Naive thymus-derived CD4-positive, alpha-beta T cell (primary cell): ENCODE measurements around the gene RAB1A. TPM values are rescaled to one million over a fixed set of nuclear protein-coding genes. Genes with fewer than 3 reads are reported as not detected.

Experiments used
- ATAC-seq: fragments of 150-1000 bp; cut with Tn5 transposase; 2 replicates; pipeline ENCODE4 v1.10.0; 2021; ENCODE audit warnings: mild to moderate bottlenecking, moderate library complexity
- CTCF ChIA-PET: fragments of 350-600 bp; sonication (Branson Sonifier 250); formaldehyde crosslinking; loops from one replicate; lab custom pipeline; 2021; ENCODE audit warnings: antibody characterized with exemption; lab: Charles Lee
- POLR2A ChIA-PET: fragments of 350-600 bp; sonication (Branson Sonifier 250); formaldehyde crosslinking; loops from one replicate; lab custom pipeline; 2021; ENCODE audit warnings: antibody characterized with exemption, inconsistent platforms; lab: Charles Lee
- DNase-seq, 9 donors: peaks; one replicate each; pipeline versions ENCODE4 v3.0.0 to v3.0.0-alpha.2; 2020 to 2022; ENCODE audit warnings: mixed read lengths in 1 of 9
- H3K27ac ChIP-seq: one replicate; pipeline ENCODE4 v1.7.0; 2013; ENCODE audit warnings: mild to moderate bottlenecking, low read depth, low read length, moderate library complexity
- H3K27me3 ChIP-seq, 2 donors: one replicate each; pipeline ENCODE4 v1.7.0; 2013; ENCODE audit warnings: low read length in 2 of 2, mild to moderate bottlenecking in 2 of 2, moderate library complexity in 2 of 2; ENCODE audit not compliant: control insufficient read depth in 2 of 2, insufficient read depth in 2 of 2
- H3K36me3 ChIP-seq, 3 experiments: 1 replicate in 2 of 3; 2 replicates in 1 of 3; pipeline ENCODE4 v1.7.0; 2013; ENCODE audit warnings: low read length in 3 of 3, mild to moderate bottlenecking in 3 of 3, moderate library complexity in 1 of 3; ENCODE audit not compliant: insufficient read depth in 3 of 3, control insufficient read depth in 2 of 3
- H3K4me1 ChIP-seq, 2 donors: one replicate each; pipeline ENCODE4 v1.7.0; 2013; ENCODE audit warnings: low read length in 2 of 2, mild to moderate bottlenecking in 2 of 2, moderate library complexity in 1 of 2; ENCODE audit not compliant: control insufficient read depth in 2 of 2, insufficient read depth in 2 of 2
- H3K4me3 ChIP-seq: 2 replicates; pipeline ENCODE4 v1.7.0; 2013; ENCODE audit warnings: mild to moderate bottlenecking, low read length
- H3K9me3 ChIP-seq, 3 experiments: 1 replicate in 2 of 3; 2 replicates in 1 of 3; pipeline ENCODE4 v1.7.0; 2013; ENCODE audit warnings: low read length in 3 of 3; ENCODE audit not compliant: control insufficient read depth in 2 of 3
- H3K27ac Mint-ChIP-seq, 9 donors: one replicate each; pipeline ENCODE4 v1.8.0; 2020 to 2022; ENCODE audit warnings: mixed read lengths in 9 of 9, mild to moderate bottlenecking in 8 of 9, moderate library complexity in 5 of 9, inconsistent platforms in 2 of 9
- H3K27me3 Mint-ChIP-seq, 5 donors: one replicate each; pipeline ENCODE4 v1.8.0; 2021 to 2022; ENCODE audit warnings: mixed read lengths in 5 of 5, mild to moderate bottlenecking in 1 of 5
- H3K36me3 Mint-ChIP-seq, 5 donors: one replicate each; pipeline ENCODE4 v1.8.0; 2020 to 2022; ENCODE audit warnings: mixed read lengths in 5 of 5, mild to moderate bottlenecking in 3 of 5, inconsistent platforms in 1 of 5
- H3K4me1 Mint-ChIP-seq, 7 donors: one replicate each; pipeline ENCODE4 v1.8.0; 2020 to 2022; ENCODE audit warnings: mixed read lengths in 7 of 7, mild to moderate bottlenecking in 3 of 7, inconsistent platforms in 1 of 7
- H3K4me3 Mint-ChIP-seq, 10 donors: one replicate each; pipeline ENCODE4 v1.8.0; 2020 to 2022; ENCODE audit warnings: mild to moderate bottlenecking in 10 of 10, mixed read lengths in 10 of 10, moderate library complexity in 6 of 10, inconsistent platforms in 2 of 10
- H3K9me3 Mint-ChIP-seq, 11 donors: one replicate each; pipeline ENCODE4 v1.8.0; 2020 to 2022; ENCODE audit warnings: mixed read lengths in 11 of 11, mild to moderate bottlenecking in 4 of 11, inconsistent platforms in 1 of 11, moderate library complexity in 1 of 11
- intact Hi-C, 2 donors: fragments of 100-400 bp; cut with micrococcal nuclease; formaldehyde crosslinking; loops; one replicate each; pipeline ENCODE4 v1.15.1; 2023
- polyA plus RNA-seq, 2 donors: library from polyadenylated mRNA; unstranded; fragments of 300-500 nt; fragmentation: Illumina TruSeq; gene quantifications; one replicate each; pipeline ENCODE4 v1.2.3, GENCODE V29; 2021
- total RNA-seq, 6 experiments: library from RNA in 5 of 6; stranded (reverse) in 5 of 6; gene quantifications; 1 replicate in 5 of 6; 2 replicates in 1 of 6; pipeline ENCODE4 v1.2.3 and lab custom pipeline; 2021 to 2026

The RAB1A gene
- total and polyA plus RNA-seq, 7 experiments from 2014 or later, result 48.8 to 78.6 (median 61.4) TPM

DNA sequence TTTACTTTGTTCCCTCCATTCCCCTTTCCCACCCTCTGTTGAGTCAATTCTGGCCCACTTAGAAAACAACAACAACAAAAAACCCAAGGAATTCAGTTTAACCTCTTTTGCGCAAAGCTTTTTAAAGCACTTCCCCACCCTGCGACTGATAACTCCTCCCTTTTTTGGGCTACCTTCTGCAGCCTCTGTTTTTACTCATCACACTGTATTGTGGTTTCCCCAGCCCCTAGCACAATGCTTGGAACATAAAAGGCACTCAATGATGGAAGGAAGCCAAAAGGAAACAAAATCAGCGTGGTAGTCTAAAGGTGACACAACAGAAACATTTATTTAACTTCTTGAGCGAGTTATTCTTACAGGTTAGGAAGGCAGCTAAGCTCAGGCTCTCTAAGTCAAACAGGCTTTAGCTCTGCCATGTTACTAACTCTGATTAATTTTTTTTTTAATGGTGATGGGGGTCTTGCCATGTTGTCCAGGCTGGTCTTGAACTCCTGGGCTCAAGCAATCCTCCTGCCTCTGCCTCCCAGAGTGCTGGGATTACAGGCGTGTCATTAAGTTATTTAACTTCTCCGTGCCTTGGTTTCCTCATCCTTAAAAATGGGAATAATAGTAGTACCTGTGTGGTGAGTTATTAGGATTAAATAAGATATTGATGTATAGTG is 72.4 kb downstream of the RAB1A start:
- Histone ChIP-seq H3K27me3 (no peaks in the 10 kb centered on the region), H3K27ac (peak overlapping the region; percentile 76), H3K9me3 (no peaks in the 10 kb centered on the region), H3K4me3 (peak overlapping the region; percentile 54), H3K36me3 (no peaks in the 10 kb centered on the region), H3K4me1 (peaks cover 10 to 42% of the 10 kb centered on the region in 2 donors)
- DNase-seq, result peak in 8 of 9 donors; percentile 55 to 92 (median 88)
- peaks cover 41 to 82% (median 66%) of the 10 kb centered on the region in 7 donors for H3K4me1 Mint-ChIP-seq
- CTCF ChIA-PET, result interaction anchor here (1.5 to 2.0 kb wide), 2 partner anchors 15 to 139 kb away, joined by 8 read pairs; no protein-coding TSS in a partner anchor
- intact Hi-C loops, result loop anchor here (1.0 to 10.0 kb wide), 9 partner anchors 10 to 1215 kb away; partner anchors contain the start of genes SERTAD2 (in 1 of the 2), SPRED2 (in 1 of the 2) and UGP2 (in 1 of the 2)
- peaks cover 0 to 1% (median 0%) of the 10 kb centered on the region in 11 donors for H3K9me3 Mint-ChIP-seq
- H3K36me3 Mint-ChIP-seq, result peaks cover 0 to 1% (median 0%) of the 10 kb centered on the region in 5 donors
- H3K27me3 Mint-ChIP-seq, result no peaks in the 10 kb centered on the region
- peak overlapping the region; percentile 80 to 97 (median 90) for H3K27ac Mint-ChIP-seq
- ATAC-seq, result peak; percentile 63
- POLR2A ChIA-PET, result interaction anchor here (0.6 to 5.6 kb wide), 7 partner anchors 7 to 535 kb away, joined by 3 to 51 read pairs (median 8); partner anchors contain the start of genes ACTR2 and RAB1A
- H3K4me3 Mint-ChIP-seq, result peak overlapping the region; percentile 79 to 97 (median 90)

DNA sequence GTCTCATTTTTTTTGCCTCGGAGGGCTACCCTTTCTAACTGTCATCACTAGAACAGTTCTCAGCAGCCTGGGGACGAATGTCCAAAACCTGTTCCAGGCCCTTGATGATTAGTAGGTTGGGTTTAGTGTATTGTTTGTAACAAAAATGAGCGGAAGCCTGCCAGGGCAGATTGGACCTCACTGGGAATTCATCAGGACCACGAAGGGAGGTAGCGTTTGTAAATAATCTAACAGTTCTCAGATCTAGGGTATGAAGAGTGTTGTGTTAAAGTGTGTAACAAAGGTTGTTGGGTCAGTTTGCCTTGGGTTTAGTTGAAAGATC is 72.9 kb downstream of the RAB1A start:
- intact Hi-C loops, result loop anchor here (1.0 to 10.0 kb wide), 9 partner anchors 10 to 1215 kb away; partner anchors contain the start of genes SERTAD2 (in 1 of the 2), SPRED2 (in 1 of the 2) and UGP2 (in 1 of the 2)
- H3K4me1 Mint-ChIP-seq, result peaks cover 41 to 84% (median 66%) of the 10 kb centered on the region in 7 donors

DNA sequence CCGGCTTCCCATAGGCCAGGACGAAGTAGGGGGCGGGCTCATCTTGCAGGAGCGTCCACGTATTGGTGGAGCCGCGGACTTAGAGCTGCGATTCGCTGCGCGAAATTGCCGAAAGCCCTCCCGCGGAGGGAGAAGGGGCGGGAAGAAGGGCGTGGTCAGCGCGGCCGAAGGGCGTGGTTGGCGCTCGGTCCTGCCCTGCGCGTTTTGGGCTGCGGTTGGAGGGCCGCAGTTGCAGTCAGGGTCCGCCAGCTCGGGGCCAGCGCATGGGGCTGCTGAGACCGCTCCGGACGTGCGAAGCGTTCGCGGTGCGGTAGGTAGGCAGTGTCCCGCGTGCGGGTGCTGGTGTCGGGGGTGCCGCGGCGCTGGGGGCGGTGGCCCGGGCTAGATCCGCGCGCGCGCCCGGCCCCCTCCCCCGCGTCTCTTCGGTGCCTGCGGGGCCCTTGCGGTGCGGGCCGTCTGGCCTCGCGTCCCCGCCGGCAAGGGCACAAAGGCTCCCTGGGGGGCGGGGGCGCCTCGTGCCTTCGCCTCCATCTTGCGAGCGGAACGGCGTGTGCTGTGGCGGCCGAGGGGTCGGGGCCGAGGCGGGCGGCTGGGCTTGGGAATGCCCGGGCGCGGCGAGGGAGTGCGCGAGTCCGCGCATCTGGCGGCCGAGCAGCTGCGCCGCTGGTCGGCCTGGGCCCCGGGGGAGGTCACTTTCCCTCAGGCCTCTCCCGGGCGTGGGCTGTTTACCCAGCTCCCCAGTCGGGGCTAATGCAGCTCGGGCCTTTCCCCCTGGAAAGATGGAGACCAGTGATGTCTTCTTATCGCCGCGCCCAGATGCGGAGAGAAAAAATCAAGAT is 73.5 kb downstream of the RAB1A start, which contains the start of gene CEP68:
TSS of gene CEP68 (plus strand) at position 202 of the 839 bp plus-strand sequence. CDS start 13,029 bp downstream, outside the sequence.
- H3K27ac ChIP-seq, result peak within 1 kb of the TSS; percentile 76
- Mint-ChIP-seq H3K36me3 (peaks cover 0 to 6% (median 0%) of the 10 kb centered on the region in 5 donors), H3K4me3 (peak within 1 kb of the TSS; percentile 79 to 99 (median 94)), H3K9me3 (no peaks in the 10 kb centered on the region), H3K27ac (peak within 1 kb of the TSS; percentile 84 to 97 (median 90)), H3K27me3 (peaks cover 0 to 2% (median 0%) of the 10 kb centered on the region in 5 donors), H3K4me1 (peaks cover 41 to 81% (median 61%) of the 10 kb centered on the region in 7 donors)
- no peaks in the 10 kb centered on the region for H3K9me3 ChIP-seq
- ATAC-seq (peak; percentile 96), DNase-seq (peak; percentile 88 to 96 (median 95))
- ChIA-PET CTCF (interaction anchor here (0.5 to 2.1 kb wide), 6 partner anchors 15 to 115 kb away, joined by 3 to 8 read pairs (median 4); partner anchors contain the start of gene RAB1A), POLR2A (interaction anchor here (0.7 to 5.6 kb wide), 17 partner anchors 9 to 288 kb away, joined by 3 to 51 read pairs (median 4); partner anchors contain the start of genes ACTR2, RAB1A and SLC1A4)
- no peaks in the 10 kb centered on the region for H3K27me3 ChIP-seq
- intact Hi-C loops, result loop anchor here (1.0 to 10.0 kb wide), 18 partner anchors 8 to 1468 kb away; partner anchors contain the start of genes ACTR2 (in 2 of the 2), AFTPH (in 2 of the 2), RAB1A (in 2 of the 2) and SLC1A4 (in 2 of the 2)
- H3K4me1 ChIP-seq, result peaks cover 10 to 42% of the 10 kb centered on the region in 2 donors
- no peaks in the 10 kb centered on the region for H3K36me3 ChIP-seq
- H3K4me3 ChIP-seq, result peak within 1 kb of the TSS; percentile 54

More for the DNA sequence above, 72.9 kb downstream of the RAB1A start:
- peak overlapping the region; percentile 54 for H3K4me3 ChIP-seq
- no peaks in the 10 kb centered on the region for H3K9me3 ChIP-seq
- no peaks in the 10 kb centered on the region for H3K27me3 ChIP-seq
- H3K4me3 Mint-ChIP-seq, result peak overlapping the region; percentile 79 to 97 (median 90)
- H3K27ac ChIP-seq, result peak overlapping the region; percentile 76
- DNase-seq (peak in 2 of 9 donors; percentile 12 to 14), ATAC-seq (no peak)
- ChIA-PET POLR2A (interaction anchor here (0.6 to 5.6 kb wide), 7 partner anchors 8 to 534 kb away, joined by 3 to 51 read pairs (median 8); partner anchors contain the start of genes ACTR2 and RAB1A), CTCF (interaction anchor here (0.5 to 2.0 kb wide), 4 partner anchors 14 to 139 kb away, joined by 3 to 8 read pairs (median 6); no protein-coding TSS in a partner anchor)
- H3K27me3 Mint-ChIP-seq, result no peaks in the 10 kb centered on the region
- peaks cover 10 to 42% of the 10 kb centered on the region in 2 donors for H3K4me1 ChIP-seq
- H3K27ac Mint-ChIP-seq, result peak overlapping the region; percentile 80 to 97 (median 90)
- H3K36me3 ChIP-seq, result no peaks in the 10 kb centered on the region
- peaks cover 0 to 1% (median 0%) of the 10 kb centered on the region in 11 donors for H3K9me3 Mint-ChIP-seq
- H3K36me3 Mint-ChIP-seq, result peaks cover 0 to 2% (median 0%) of the 10 kb centered on the region in 5 donors

DNA sequence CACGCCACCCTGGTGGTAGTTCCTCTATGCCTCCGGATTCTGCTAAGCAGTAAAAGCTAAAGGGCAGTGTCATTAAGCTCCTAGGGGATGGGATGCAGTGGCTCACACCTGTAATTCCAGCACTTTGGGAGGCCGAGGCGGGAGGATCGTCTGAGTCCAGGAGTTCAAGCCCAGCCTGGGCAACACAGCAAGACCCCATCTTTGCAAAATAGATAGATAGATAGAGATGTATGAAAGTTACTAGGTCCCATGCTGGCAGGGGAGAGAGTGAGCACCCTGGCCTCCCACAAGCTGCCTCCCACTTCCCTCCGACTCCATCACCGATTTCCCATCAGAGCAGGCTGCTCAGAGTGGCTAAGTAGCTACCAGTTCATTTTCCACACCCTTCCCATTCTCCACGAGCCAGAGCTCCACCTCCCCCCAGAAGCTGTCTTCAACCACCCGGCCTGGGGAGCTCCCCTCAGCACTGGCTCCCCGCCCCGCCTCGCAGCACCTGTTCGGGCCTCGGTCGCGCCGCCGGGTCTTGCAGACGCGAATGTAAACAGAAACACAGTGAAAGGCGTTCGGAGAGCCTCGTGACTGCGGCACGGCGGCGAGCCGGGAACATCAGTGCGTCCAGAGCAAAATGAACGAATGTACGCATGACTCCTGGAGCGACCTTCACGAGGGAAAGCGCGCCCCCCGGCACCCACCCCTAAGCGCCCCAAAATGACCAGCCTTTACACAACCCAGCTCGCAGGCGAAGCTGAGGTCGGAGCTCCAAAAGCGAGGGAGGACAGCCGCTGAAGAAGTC is 74.3 kb downstream of the RAB1A start:
- Histone ChIP-seq H3K27me3 (no peaks in the 10 kb centered on the region), H3K4me3 (peak overlapping the region; percentile 54), H3K4me1 (peaks cover 10 to 42% of the 10 kb centered on the region in 2 donors), H3K9me3 (no peaks in the 10 kb centered on the region), H3K27ac (peak overlapping the region; percentile 76), H3K36me3 (no peaks in the 10 kb centered on the region)
- POLR2A ChIA-PET, result interaction anchor here (0.6 to 5.6 kb wide), 17 partner anchors 9 to 288 kb away, joined by 3 to 51 read pairs (median 4); partner anchors contain the start of genes ACTR2, RAB1A and SLC1A4
- Mint-ChIP-seq H3K9me3 (no peaks in the 10 kb centered on the region), H3K4me3 (peak overlapping the region; percentile 79 to 99 (median 94)), H3K36me3 (peaks cover 0 to 13% (median 0%) of the 10 kb centered on the region in 5 donors), H3K27me3 (peaks cover 0 to 6% (median 0%) of the 10 kb centered on the region in 5 donors), H3K4me1 (peaks cover 41 to 77% (median 59%) of the 10 kb centered on the region in 7 donors), H3K27ac (peak overlapping the region; percentile 78 to 97 (median 89))
- CTCF ChIA-PET, result interaction anchor here (0.5 to 2.1 kb wide), 6 partner anchors 14 to 954 kb away, joined by 3 to 8 read pairs (median 4); partner anchors contain the start of gene RAB1A
- DNase-seq (peak in 1 of 9 donors; percentile 78), ATAC-seq (peak; percentile 49)
- intact Hi-C loops, result loop anchor here (1.0 to 10.0 kb wide), 17 partner anchors 9 to 1467 kb away; partner anchors contain the start of genes ACTR2 (in 2 of the 2), AFTPH (in 2 of the 2), RAB1A (in 2 of the 2) and SLC1A4 (in 2 of the 2)
